Suprapubic skin (tissue), 4 donors: ENCODE results near the gene F2RL1.

Experiments used
- CTCF ChIP-seq, 2 donors: fragments of 200-600 bp in 1 of 2; fragments of 450-650 bp in 1 of 2; sonication (generic) in 1 of 2; IDR thresholded peaks; one replicate each; pipeline ENCODE4 v1.5.1; 2016 to 2019; ENCODE audit warnings: antibody characterized with exemption in 2 of 2, mild to moderate bottlenecking in 1 of 2, moderate library complexity in 1 of 2
- EP300 ChIP-seq: sonication (generic); formaldehyde crosslinking; IDR thresholded peaks from one replicate; pipeline ENCODE4 v1.6.1; 2017; ENCODE audit warnings: antibody characterized with exemption
- POLR2A ChIP-seq, 2 donors: fragments of 450-650 bp; IDR thresholded peaks; one replicate each; pipeline ENCODE4 v1.6.1; 2017; ENCODE audit warnings: antibody characterized with exemption in 2 of 2, mild to moderate bottlenecking in 2 of 2, moderate library complexity in 2 of 2
- POLR2AphosphoS5 ChIP-seq, 3 donors: sonication (generic); formaldehyde crosslinking; IDR thresholded peaks; one replicate each; pipeline ENCODE4 v1.6.1; 2017; ENCODE audit warnings: antibody characterized with exemption in 3 of 3

DNA sequence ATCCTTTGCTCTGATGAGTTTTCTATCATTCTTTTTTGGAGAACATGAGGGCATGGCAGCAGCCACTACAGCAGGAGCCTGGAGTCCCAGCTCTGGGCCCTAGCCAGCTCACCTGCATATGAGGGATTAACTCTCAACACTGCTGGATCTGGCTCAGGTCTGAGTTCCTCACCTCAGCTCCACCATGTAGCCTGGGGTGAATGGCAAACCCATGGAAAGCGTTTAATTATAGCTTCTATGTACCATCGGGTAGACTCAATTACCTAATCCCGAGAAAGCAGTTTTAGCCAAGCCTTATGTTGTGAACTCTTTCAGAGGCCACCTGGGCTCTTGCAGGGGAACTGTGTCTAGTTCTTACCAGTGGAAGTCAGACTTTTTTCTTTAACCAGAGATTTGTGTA is 27.1 kb downstream of the F2RL1 start:
- TF ChIP-seq CTCF (IDR thresholded peaks at IDR 0.05) (no peak), POLR2A (IDR thresholded peaks at IDR 0.05) (no peak), POLR2AphosphoS5 (IDR thresholded peaks at IDR 0.05) (no peak), EP300 (no peak)
